HG02884 (cell line): Measurements from ENCODE around the gene EPS8L3.
"Not testable (repeated sequence)": the region's sequence is repeated elsewhere in the genome, so short reads cannot be mapped to it uniquely, and the experiment has no call there.

ENCODE experiments used
- ATAC-seq: cut with Tn5 transposase; IDR thresholded peaks from one replicate; pipeline ENCODE4 v1.9.1; 2021; ENCODE audit warnings: mild to moderate bottlenecking, moderate library complexity; ENCODE audit not compliant: unreplicated experiment

Gene EPS8L3

DNA sequence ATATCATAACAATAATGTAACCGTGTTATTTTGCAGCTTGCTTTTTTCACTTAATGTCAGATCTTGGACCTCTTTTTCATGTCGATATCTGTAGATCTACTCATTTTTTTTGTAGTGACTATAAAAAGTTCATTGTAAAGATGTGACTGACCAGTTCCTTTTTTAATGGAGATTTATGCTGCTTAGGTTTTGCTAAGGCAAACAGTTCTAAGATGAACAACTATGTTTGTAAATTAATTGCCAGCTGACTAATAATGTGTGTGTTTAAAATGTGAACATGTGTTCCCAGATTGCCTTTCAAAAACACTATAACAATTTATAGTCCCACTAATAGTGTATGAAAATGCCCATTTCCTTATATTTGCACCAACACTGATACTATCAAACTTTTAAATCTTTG, 18.1 kb upstream of the EPS8L3 start:
- no peak for ATAC-seq

DNA sequence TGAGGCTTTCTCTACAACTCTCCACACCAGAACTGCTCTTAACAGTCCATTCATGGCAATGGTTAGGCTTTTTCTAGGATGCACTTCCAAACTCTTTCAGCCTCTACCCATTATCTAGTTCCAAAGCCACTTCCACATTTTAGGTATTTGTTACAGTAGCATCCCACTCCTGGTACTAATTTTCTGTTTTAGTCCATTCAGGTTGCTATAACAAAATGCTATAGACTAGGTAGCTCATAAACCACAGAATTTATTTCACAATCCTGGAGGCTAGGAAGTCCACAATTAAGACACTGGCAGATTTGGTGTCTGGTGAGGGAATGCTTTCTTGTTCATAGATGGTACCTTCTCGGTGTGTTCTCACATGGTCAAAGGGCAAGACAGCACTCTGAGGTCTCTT, 17.3 kb upstream of the EPS8L3 start:
- no peak for ATAC-seq

- ATAC-seq, result no peak
Observed at GRCh38 chr1:109777980-109778625, 14.4 kb upstream of the EPS8L3 start.

DNA sequence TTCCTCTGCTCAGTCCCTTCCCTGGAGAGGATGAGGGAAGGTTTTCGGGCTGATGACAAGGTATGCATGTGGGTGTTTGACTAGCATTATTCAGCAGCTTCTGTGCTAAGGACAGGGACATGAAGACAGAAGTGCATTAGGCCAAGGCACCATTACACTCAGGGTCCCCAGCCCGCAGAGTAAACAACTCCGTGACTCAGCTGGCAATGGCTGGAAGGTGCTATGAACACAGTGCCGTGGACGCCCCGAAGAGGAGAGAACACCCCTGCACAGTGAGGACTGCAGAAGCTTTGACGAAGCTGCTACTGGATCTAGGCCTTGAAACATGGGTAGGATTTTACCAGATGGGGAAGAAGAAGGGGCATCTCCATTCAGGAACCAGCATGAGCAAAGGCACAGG, 13.7 kb upstream of the EPS8L3 start:
- no peak for ATAC-seq

DNA sequence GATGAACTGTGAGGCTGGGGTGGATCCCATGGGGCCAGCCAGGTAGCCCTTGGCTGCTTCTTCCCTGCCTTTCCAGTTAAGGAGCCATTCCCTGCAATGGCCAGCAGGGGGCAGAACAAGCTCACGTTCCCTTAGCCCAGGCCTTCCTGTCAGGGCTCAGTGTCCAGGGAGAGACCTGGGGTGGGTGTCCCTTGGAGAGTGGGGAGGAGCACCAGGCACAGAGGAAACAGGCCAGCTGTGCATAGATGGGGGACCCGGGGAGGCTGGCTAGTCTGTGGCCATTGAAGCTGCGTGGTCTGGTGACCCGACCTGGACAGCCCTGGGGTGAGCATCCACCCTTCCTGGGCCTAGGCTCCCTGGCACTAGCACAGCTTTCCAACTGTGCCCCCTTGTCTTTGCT, 13.2 kb upstream of the EPS8L3 start:
- peak; percentile 74 for ATAC-seq

DNA sequence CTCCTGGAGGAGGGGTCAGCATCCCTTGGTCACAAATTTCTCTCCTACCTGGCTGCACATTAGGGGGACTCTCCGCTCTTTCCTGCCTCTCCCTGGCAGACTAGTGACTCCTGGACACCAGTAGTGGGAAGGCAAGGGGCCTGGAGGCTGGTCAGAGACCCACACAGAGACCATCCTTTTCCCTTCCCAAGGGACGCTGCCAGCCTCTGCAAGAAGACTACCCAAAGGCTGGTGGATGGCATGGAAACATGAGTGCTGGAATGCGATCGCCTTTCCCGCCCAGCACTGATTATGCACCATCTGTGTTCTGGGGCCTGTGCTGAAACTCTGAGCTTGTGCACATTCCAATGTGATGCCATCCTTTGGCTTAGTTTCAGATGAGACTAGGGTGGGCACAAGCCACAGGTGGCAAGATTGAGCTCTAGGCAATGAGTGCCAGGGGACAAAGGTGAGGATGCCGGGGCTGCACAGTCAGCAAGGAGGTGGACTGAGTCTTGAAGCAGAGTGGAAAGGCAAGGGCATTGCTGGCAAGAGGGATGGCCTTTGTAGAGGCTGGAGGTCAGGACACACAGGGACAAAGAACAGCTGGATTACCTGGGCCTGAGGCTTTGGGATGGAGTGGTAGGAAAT, 12.6 kb upstream of the EPS8L3 start:
- no peak for ATAC-seq

GRCh38 chr1:109775398-109775797, 11.7 kb upstream of the EPS8L3 start:
- ATAC-seq, result no peak

GRCh38 chr1:109773900-109774485, 10.3 kb upstream of the EPS8L3 start:
- ATAC-seq, result no peak

DNA sequence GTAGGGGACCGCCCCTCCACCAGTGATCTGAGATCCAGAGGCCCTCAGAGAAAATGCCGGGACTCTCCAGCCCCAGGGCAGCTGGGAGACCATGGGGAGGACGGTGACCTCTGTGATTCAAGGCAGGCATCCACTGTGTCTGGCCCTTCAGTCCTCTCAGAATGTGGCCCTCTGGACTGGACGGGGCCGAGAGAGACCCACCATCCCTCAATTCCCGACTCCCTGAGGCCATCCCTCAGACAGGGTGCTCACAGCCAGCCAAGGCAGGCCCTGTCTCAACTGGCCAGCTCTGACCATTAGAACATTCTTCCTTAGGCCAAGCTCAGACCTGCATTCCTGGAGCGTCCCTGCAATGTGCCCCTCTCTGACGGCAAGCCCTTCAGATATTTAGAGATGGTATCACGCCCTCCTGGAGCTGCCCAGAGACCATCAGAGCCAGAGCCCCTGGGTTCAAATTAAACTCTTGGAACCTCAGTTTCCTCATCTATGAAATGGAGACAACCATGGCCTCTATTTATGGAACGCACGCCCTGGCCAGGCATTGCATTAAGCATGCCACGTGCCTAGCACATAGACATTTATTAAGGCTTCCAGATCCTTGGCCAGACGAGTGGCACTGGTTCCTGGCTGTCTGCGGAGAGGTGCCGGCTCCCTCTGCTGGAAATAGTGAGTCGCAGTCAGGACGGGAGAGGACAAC, 9.6 kb upstream of the EPS8L3 start:
- peak; percentile 65 for ATAC-seq

DNA sequence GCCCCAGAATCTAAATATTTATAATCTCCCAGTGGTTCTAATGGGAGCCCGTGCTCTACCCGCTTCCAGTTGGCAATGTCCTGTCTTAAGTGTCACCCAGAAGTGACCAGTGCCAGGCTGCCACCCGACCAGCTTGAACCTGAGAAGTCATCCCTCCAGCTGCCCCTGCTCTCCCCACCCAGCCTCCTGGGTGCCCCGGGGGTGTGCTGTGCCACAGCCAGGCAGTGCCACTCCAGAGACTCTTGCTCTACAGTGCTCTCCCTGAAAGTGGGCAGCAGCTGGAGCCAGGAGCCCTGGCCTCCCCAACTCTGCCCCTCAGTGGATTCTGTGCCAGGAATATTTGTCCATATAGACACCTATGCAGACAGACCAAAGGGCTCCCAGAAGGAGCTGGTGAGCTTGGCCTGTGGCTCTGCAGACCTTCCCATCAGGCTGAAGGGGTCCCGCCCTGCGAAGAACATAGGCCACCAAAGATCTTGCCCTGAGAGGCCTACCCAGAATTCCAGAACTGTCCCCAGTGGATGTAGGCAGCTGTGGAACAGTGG, 9.0 kb upstream of the EPS8L3 start:
- no peak for ATAC-seq

GRCh38 chr1:109771712-109772657, 8.3 kb upstream of the EPS8L3 start:
- ATAC-seq, result no peak

DNA sequence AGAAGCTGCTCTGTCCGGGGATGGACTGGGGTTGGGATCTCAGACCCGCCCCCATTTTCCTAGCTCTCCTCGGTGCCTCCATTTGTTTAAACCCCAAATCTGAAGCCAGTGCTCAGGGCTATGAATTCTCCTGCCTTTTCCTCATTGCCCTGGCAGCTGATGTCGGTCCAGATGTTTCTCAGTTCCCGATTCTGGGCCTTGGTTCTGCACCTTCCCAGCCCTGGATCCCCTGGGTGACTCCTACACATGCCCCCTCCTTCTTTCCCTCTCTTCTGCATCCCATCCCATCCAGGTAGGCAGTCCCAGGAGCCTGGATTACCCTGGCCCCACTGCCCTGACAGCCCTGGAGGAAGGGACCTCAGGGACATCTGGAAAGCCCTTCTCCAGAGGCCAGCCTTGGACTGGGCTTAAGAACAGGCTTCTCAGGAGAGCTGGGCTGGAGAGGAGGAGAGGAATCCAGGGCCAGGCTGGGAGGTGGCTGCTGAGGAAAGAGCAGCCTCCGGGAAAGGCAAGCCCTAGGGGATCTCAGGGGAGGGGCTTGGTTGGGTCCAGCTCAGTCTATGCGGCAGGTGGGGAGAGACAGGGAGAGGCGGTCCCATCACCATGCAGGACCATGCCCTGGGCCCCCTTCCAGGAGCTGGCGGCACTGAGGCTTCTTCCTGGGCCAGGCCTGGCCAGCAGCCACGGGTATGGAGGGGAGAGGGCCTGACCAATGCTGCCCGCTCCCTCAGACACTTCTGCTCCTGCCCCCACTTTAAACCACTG, 6.8 kb upstream of the EPS8L3 start:
- no peak for ATAC-seq

DNA sequence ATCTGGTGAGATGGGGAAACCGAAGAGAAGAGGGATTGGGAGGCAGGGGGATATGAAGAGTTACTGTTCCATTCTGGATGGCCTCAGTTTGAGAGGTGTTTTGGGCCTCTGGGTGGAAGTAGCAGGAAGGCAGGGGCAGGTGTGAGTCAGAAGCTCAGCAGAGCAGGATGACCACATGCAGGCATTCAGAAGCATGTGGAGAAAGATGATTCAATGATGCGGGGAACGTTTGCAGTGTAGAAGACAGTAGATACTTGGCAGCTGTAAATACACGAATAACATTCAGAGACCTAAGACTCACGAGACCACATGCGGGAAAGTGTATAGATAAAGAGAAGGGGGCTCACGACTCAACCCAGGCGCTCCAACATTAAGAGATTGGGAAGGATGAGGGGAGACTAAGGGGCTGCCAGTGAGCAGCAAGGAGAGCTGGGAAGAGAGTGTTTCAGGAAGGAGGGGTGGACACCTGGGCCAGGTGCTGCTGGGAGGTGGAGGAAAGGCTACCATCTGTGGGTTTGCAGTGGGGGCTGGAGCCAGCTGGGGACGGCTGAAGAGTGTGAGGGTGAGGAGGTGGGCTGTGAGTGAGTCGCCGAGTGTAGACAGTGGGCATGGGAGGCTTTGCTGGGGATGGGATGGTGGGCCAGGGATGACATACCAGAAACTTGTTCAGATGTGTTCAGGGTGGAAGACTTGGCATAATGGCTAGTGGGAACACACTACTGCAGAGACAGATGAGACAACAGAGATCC, 5.8 kb upstream of the EPS8L3 start:
- ATAC-seq, result no peak

DNA sequence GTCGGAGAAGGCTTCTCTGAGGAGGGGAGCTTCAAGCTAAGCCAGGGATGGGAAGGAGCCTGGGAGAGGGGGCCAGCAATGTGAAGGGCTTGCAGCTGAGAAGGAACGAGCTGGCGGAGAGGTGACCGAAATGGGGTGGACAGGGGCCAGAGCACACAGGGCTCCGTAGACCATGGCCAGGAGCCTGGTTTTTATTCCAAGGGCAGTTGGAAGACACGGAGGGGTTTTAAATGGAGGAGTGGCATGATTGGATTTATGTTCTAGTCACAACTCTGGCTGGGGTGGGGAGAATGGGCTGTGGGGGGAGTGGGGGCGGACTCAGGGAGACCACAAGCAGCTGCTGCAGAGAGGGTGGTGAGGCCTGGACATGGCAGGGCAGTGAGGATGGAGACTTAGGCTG, 5.1 kb upstream of the EPS8L3 start:
- ATAC-seq, result no peak

DNA sequence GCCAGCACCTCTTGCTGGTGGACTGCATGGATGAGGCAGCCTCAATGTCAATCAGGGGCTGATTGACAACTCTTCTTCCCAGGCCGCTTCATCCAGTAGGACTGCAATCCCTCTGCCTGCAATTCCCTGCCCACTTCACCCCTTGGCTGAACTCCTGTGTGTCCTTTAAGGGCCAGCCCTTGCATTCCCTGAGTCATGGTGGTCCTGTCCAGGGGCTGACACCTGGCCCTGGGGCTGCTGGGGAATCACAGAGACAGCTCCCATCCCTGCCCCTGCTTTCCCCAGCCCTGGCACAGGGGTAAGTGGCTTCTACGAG, 4.6 kb upstream of the EPS8L3 start:
- no peak for ATAC-seq

GRCh38 chr1:109767637-109768334, 4.1 kb upstream of the EPS8L3 start:
- ATAC-seq, result no peak

GRCh38 chr1:109766991-109767636, 3.4 kb upstream of the EPS8L3 start:
- not testable (repeated sequence) for ATAC-seq
